Panc1 (cell line): ENCODE data around the gene SMAD3. TPM values are rescaled to one million over a fixed set of nuclear protein-coding genes. Genes with fewer than 3 reads are reported as not detected.

Experiments used
- ATAC-seq: fragments of 200-7000 bp; cut with Tn5 transposase; 2 replicates; pipeline ENCODE4 v1.9.1; 2020; ENCODE audit warnings: mild to moderate bottlenecking, moderate library complexity
- BruUV-seq: library from RNA; stranded (reverse); fragments of 400-500 nt; replicated peaks from 2 replicates; lab custom pipeline; 2021; lab: Mats Ljungman, UMichigan
- CTCF ChIA-PET: fragments of 300-600 bp; sonication (Branson Sonifier 250); formaldehyde crosslinking; loops from one replicate; lab custom pipeline; 2022; ENCODE audit warnings: antibody characterized with exemption; lab: Charles Lee
- POLR2A ChIA-PET: fragments of 300-600 bp; sonication (Branson Sonifier 250); formaldehyde crosslinking; loops from one replicate; lab custom pipeline; 2022; ENCODE audit warnings: antibody characterized with exemption; lab: Charles Lee
- DNase-seq: peaks from one replicate; pipeline ENCODE4 v3.0.0-alpha.2; 2010; ENCODE audit warnings: low read depth, low spot score
- H3K27ac ChIP-seq: 2 replicates; pipeline ENCODE4 v1.5.1; 2011; ENCODE audit warnings: mild to moderate bottlenecking, low read length, inconsistent platforms
- H3K27me3 ChIP-seq: fragments of 200-500 bp; sonication (Bioruptor generic); 2 replicates; pipeline ENCODE4 v1.6.0; 2014; ENCODE audit warnings: low read length, inconsistent platforms; ENCODE audit not compliant: control insufficient read depth, insufficient read depth
- H3K36me3 ChIP-seq: fragments of 200-500 bp; sonication (Bioruptor generic); 2 replicates; pipeline ENCODE4 v1.5.1; 2014; ENCODE audit warnings: inconsistent platforms, mild to moderate bottlenecking, low read length, moderate library complexity; ENCODE audit not compliant: control insufficient read depth, insufficient read depth
- H3K4me1 ChIP-seq: 2 replicates; pipeline ENCODE4 v1.5.1; 2011; ENCODE audit warnings: inconsistent platforms, mild to moderate bottlenecking, low read length, moderate library complexity; ENCODE audit not compliant: control insufficient read depth, insufficient read depth
- H3K4me3 ChIP-seq, 2 experiments: 2 replicates each; pipeline ENCODE4 v1.5.1; 2011 to 2012; ENCODE audit warnings: low read depth in 2 of 2, low read length in 2 of 2, mild to moderate bottlenecking in 2 of 2, inconsistent platforms in 1 of 2, moderate library complexity in 1 of 2
- H3K9me3 ChIP-seq: fragments of 200-500 bp; sonication (Bioruptor generic); 2 replicates; pipeline ENCODE4 v1.5.1; 2014; ENCODE audit warnings: low read depth, mild to moderate bottlenecking, inconsistent platforms, low read length, moderate library complexity; ENCODE audit not compliant: control insufficient read depth, insufficient read depth
- POLR2AphosphoS5 ChIP-seq: IDR thresholded peaks from 2 replicates; pipeline ENCODE4 v1.6.1; 2012; ENCODE audit warnings: mild to moderate bottlenecking, low read depth, low read length, moderate library complexity
- SIN3A ChIP-seq: IDR thresholded peaks from 2 replicates; pipeline ENCODE4 v1.6.1; 2012; ENCODE audit warnings: low read depth, mild to moderate bottlenecking, low read length, moderate library complexity, borderline replicate concordance; ENCODE audit not compliant: insufficient read depth
- TCF7L2 ChIP-seq: IDR thresholded peaks from 2 replicates; pipeline ENCODE4 v1.6.1; 2011; ENCODE audit warnings: mild to moderate bottlenecking, low read depth, low read length, inconsistent platforms
- in situ Hi-C: cut with HindIII; loops from 2 replicates; pipeline ENCODE4 v1.10.0; 2016; ENCODE audit warnings: low sequenced_read_pairs, low pct_unique_long_range_greater_than_20kb
- intact Hi-C: fragments of 100-400 bp; cut with micrococcal nuclease; formaldehyde crosslinking; loops from one replicate; pipeline ENCODE4 v1.10.0; 2022; ENCODE audit not compliant: unreplicated experiment
- total RNA-seq: library from RNA; stranded (reverse); gene quantifications from one replicate; pipeline ENCODE4 v1.2.1, GENCODE V29; 2021; ENCODE audit not compliant: unreplicated experiment
- TF ChIP-seq, protein P1 (sequence below), 2 experiments: IDR thresholded peaks; 2 replicates each; pipeline ENCODE4 v1.6.1; 2011 to 2012; ENCODE audit warnings: low read depth in 2 of 2, control low read depth in 1 of 2, low read length in 1 of 2, mild to moderate bottlenecking in 1 of 2, moderate library complexity in 1 of 2; ENCODE audit not compliant: insufficient read depth in 1 of 2
- TF ChIP-seq, protein P2 (sequence below): fragments of 450-650 bp; IDR thresholded peaks from 2 replicates; pipeline ENCODE4 v1.5.1; 2017; ENCODE audit warnings: mild to moderate bottlenecking

The SMAD3 gene
- total RNA-seq, 1 experiment from 2014 or later = 394 TPM

GRCh38 chr15:67097930-67098740, 32.7 kb downstream of the SMAD3 start:
- Histone ChIP-seq H3K9me3 (no peaks in the 10 kb centered on the region), H3K27ac (peak overlapping the region; percentile 100), H3K4me3 (peak overlapping the region in 1 of 2 experiments; percentile 19; a peak in 1 of 4 replicates), H3K4me1 (peaks cover 100% of the 10 kb centered on the region), H3K36me3 (peaks cover 15% of the 10 kb centered on the region; the same call in 1 of the 2 replicates), H3K27me3 (no peaks in the 10 kb centered on the region)
- BruUV-seq = TSS peak; percentile 4
- no peak for DNase-seq
- intact Hi-C loops = no loop called here
- in situ Hi-C loops = no loop called here
- TF ChIP-seq TCF7L2 (no peak), POLR2AphosphoS5 (no peak; the same call in 1 of the 2 replicates), SIN3A (no peak)
- TF ChIP-seq, protein P1, sequence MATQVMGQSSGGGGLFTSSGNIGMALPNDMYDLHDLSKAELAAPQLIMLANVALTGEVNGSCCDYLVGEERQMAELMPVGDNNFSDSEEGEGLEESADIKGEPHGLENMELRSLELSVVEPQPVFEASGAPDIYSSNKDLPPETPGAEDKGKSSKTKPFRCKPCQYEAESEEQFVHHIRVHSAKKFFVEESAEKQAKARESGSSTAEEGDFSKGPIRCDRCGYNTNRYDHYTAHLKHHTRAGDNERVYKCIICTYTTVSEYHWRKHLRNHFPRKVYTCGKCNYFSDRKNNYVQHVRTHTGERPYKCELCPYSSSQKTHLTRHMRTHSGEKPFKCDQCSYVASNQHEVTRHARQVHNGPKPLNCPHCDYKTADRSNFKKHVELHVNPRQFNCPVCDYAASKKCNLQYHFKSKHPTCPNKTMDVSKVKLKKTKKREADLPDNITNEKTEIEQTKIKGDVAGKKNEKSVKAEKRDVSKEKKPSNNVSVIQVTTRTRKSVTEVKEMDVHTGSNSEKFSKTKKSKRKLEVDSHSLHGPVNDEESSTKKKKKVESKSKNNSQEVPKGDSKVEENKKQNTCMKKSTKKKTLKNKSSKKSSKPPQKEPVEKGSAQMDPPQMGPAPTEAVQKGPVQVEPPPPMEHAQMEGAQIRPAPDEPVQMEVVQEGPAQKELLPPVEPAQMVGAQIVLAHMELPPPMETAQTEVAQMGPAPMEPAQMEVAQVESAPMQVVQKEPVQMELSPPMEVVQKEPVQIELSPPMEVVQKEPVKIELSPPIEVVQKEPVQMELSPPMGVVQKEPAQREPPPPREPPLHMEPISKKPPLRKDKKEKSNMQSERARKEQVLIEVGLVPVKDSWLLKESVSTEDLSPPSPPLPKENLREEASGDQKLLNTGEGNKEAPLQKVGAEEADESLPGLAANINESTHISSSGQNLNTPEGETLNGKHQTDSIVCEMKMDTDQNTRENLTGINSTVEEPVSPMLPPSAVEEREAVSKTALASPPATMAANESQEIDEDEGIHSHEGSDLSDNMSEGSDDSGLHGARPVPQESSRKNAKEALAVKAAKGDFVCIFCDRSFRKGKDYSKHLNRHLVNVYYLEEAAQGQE (IDR thresholded peaks at IDR 0.05; ENCODE audit: insufficient read depth in 1 of 2, low read depth in 2 of 2, low read length in 1 of 2) = no peak
- TF ChIP-seq, protein P2, sequence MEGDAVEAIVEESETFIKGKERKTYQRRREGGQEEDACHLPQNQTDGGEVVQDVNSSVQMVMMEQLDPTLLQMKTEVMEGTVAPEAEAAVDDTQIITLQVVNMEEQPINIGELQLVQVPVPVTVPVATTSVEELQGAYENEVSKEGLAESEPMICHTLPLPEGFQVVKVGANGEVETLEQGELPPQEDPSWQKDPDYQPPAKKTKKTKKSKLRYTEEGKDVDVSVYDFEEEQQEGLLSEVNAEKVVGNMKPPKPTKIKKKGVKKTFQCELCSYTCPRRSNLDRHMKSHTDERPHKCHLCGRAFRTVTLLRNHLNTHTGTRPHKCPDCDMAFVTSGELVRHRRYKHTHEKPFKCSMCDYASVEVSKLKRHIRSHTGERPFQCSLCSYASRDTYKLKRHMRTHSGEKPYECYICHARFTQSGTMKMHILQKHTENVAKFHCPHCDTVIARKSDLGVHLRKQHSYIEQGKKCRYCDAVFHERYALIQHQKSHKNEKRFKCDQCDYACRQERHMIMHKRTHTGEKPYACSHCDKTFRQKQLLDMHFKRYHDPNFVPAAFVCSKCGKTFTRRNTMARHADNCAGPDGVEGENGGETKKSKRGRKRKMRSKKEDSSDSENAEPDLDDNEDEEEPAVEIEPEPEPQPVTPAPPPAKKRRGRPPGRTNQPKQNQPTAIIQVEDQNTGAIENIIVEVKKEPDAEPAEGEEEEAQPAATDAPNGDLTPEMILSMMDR = no peak
- ChIA-PET CTCF (interaction anchor here (0.7 kb wide), 1 partner anchor 33 kb away, joined by 3 read pairs; the partner anchor contains the start of gene SMAD3), POLR2A (interaction anchor here (0.5 to 1.4 kb wide), 3 partner anchors 9 to 29 kb away, joined by 4 to 7 read pairs (median 4); no protein-coding TSS in a partner anchor)
- ATAC-seq = peak; percentile 7

DNA sequence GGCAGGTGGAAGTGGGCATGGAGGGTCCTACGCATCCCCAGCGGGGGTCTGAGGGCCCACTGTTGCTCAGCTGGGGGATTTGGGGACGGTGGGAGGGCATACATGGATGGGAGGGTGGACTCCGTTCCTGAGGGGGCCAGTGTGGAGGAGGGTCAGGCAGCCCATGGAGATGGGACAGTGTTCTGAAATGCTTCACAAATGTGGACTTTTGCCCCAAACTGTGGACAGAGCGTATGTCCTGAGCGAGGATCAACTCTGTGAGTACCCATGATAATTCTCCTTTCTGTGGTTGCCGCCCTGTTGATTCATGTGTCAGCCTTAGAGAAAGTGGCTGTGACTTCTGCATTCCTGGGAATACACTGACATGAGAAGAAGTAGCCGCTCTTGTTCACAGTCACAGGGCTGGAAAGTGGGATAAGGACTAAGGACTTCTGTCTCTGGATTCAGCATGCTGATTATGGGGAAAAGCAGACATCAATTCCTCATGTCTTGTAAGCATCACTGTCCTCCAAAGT, 33.4 kb downstream of the SMAD3 start:
- TF ChIP-seq, protein P1 (IDR thresholded peaks at IDR 0.05; ENCODE audit: insufficient read depth in 1 of 2, low read depth in 2 of 2, low read length in 1 of 2) = no peak
- TF ChIP-seq SIN3A (no peak), POLR2AphosphoS5 (peak; percentile 31), TCF7L2 (peak; percentile 58; the same call in 1 of the 2 replicates)
- TF ChIP-seq, protein P2 = no peak
- TSS peak; percentile 9 for BruUV-seq
- CTCF ChIA-PET = interaction anchor here (0.7 kb wide), 1 partner anchor 33 kb away, joined by 3 read pairs; the partner anchor contains the start of gene SMAD3
- intact Hi-C loops = no loop called here
- DNase-seq = no peak
- in situ Hi-C loops = no loop called here
- Histone ChIP-seq H3K4me3 (peak overlapping the region in 1 of 2 experiments; percentile 19; a peak in 1 of 4 replicates), H3K27me3 (no peaks in the 10 kb centered on the region), H3K4me1 (peaks cover 100% of the 10 kb centered on the region), H3K36me3 (peaks cover 14% of the 10 kb centered on the region; the same call in 1 of the 2 replicates), H3K27ac (peak overlapping the region; percentile 100), H3K9me3 (no peaks in the 10 kb centered on the region)
- POLR2A ChIA-PET = interaction anchor here (0.6 to 1.4 kb wide), 3 partner anchors 8 to 80 kb away, joined by 3 to 7 read pairs (median 4); no protein-coding TSS in a partner anchor
- peak; percentile 4; the same call in 1 of the 2 replicates for ATAC-seq
